Measurements from ENCODE around the gene NR1D1.

The NR1D1 gene

GRCh38 chr17:40060887-40061608 is 39.3 kb downstream of the NR1D1 start:
- ChIA-PET POLR2A (no interaction called here), CTCF (interaction anchor here (0.8 to 2.3 kb wide), 2 partner anchors 26 to 51 kb away, joined by 3 to 5 read pairs; no protein-coding TSS in a partner anchor)
- DNase-seq (ENCODE audit: extremely low spot score) = no peak
- no peak for TF ChIP-seq NFRKB (IDR thresholded peaks at IDR 0.05)
- TF ChIP-seq FOXA1 (IDR thresholded peaks at IDR 0.05) = no peak
- no peak for TF ChIP-seq CTBP1 (IDR thresholded peaks at IDR 0.05; ENCODE audit: borderline replicate concordance)
- no peak for TF ChIP-seq ZNF384 (IDR thresholded peaks at IDR 0.05)
- TF ChIP-seq SUZ12 (IDR thresholded peaks at IDR 0.05) = no peak
- TF ChIP-seq FOXK2 (IDR thresholded peaks at IDR 0.05) = no peak
- TF ChIP-seq FOXM1 (IDR thresholded peaks at IDR 0.05; ENCODE audit: borderline replicate concordance) = no peak
- TF ChIP-seq L3MBTL2 (conservative IDR thresholded peaks at IDR 0.05) = no peak
- no peak for TF ChIP-seq LEF1 (IDR thresholded peaks at IDR 0.05; ENCODE audit: borderline replicate concordance)

GRCh38 chr17:40059729-40060475 is 40.5 kb downstream of the NR1D1 start:
- POLR2A ChIA-PET = no interaction called here
- CTCF ChIA-PET = interaction anchor here (2.3 kb wide), 1 partner anchor 25 kb away, joined by 5 read pairs; no protein-coding TSS in a partner anchor
- TF ChIP-seq FOXM1 (IDR thresholded peaks at IDR 0.05; ENCODE audit: borderline replicate concordance) (no peak), PKNOX1 (IDR thresholded peaks at IDR 0.05) (no peak), CTBP1 (IDR thresholded peaks at IDR 0.05; ENCODE audit: borderline replicate concordance) (no peak), SP1 (IDR thresholded peaks at IDR 0.05) (no peak), TARDBP (IDR thresholded peaks at IDR 0.05) (no peak), SUZ12 (IDR thresholded peaks at IDR 0.05) (no peak), NFRKB (IDR thresholded peaks at IDR 0.05) (no peak), BHLHE40 (IDR thresholded peaks at IDR 0.05; ENCODE audit: borderline replicate concordance) (no peak), HDGF (IDR thresholded peaks at IDR 0.05; ENCODE audit: borderline replicate concordance) (no peak), ARNT (IDR thresholded peaks at IDR 0.05) (no peak), L3MBTL2 (conservative IDR thresholded peaks at IDR 0.05) (no peak), FOXA1 (IDR thresholded peaks at IDR 0.05) (no peak), ZNF384 (IDR thresholded peaks at IDR 0.05) (no peak)
- DNase-seq (ENCODE audit: extremely low spot score) = no peak

GRCh38 chr17:40058865-40059264 is 41.5 kb downstream of the NR1D1 start:
- DNase-seq (ENCODE audit: extremely low spot score) = no peak
- ChIA-PET POLR2A (no interaction called here), CTCF (interaction anchor here (0.6 to 2.3 kb wide), 2 partner anchors 23 to 32 kb away, joined by 5 read pairs; no protein-coding TSS in a partner anchor)
- TF ChIP-seq PKNOX1 (IDR thresholded peaks at IDR 0.05) (no peak), ARNT (IDR thresholded peaks at IDR 0.05) (no peak), FOXM1 (IDR thresholded peaks at IDR 0.05; ENCODE audit: borderline replicate concordance) (no peak), CTBP1 (IDR thresholded peaks at IDR 0.05; ENCODE audit: borderline replicate concordance) (no peak), ELF4 (IDR thresholded peaks at IDR 0.05) (no peak), FOXK2 (IDR thresholded peaks at IDR 0.05) (no peak), SP1 (IDR thresholded peaks at IDR 0.05) (no peak), NFRKB (IDR thresholded peaks at IDR 0.05) (no peak), SUZ12 (IDR thresholded peaks at IDR 0.05) (no peak), TARDBP (IDR thresholded peaks at IDR 0.05) (no peak), ZNF384 (IDR thresholded peaks at IDR 0.05) (no peak), HDGF (IDR thresholded peaks at IDR 0.05; ENCODE audit: borderline replicate concordance) (no peak), L3MBTL2 (conservative IDR thresholded peaks at IDR 0.05) (no peak), BHLHE40 (IDR thresholded peaks at IDR 0.05; ENCODE audit: borderline replicate concordance) (no peak), FOXA1 (IDR thresholded peaks at IDR 0.05) (no peak), LEF1 (IDR thresholded peaks at IDR 0.05; ENCODE audit: borderline replicate concordance) (no peak)

GRCh38 chr17:40058186-40058784 is 42.1 kb downstream of the NR1D1 start:
- DNase-seq (ENCODE audit: extremely low spot score) = no peak
- TF ChIP-seq ELF4 (IDR thresholded peaks at IDR 0.05) = no peak
- no peak for TF ChIP-seq FOXM1 (IDR thresholded peaks at IDR 0.05; ENCODE audit: borderline replicate concordance)
- no peak for TF ChIP-seq NFRKB (IDR thresholded peaks at IDR 0.05)
- TF ChIP-seq TARDBP (IDR thresholded peaks at IDR 0.05) = no peak
- no peak for TF ChIP-seq PKNOX1 (IDR thresholded peaks at IDR 0.05)
- TF ChIP-seq FOXK2 (IDR thresholded peaks at IDR 0.05) = no peak
- no peak for TF ChIP-seq L3MBTL2 (conservative IDR thresholded peaks at IDR 0.05)
- TF ChIP-seq LEF1 (IDR thresholded peaks at IDR 0.05; ENCODE audit: borderline replicate concordance) = no peak
- no peak for TF ChIP-seq SP1 (IDR thresholded peaks at IDR 0.05)
- TF ChIP-seq ARNT (IDR thresholded peaks at IDR 0.05) = no peak
- no peak for TF ChIP-seq ZNF384 (IDR thresholded peaks at IDR 0.05)
- TF ChIP-seq CTBP1 (IDR thresholded peaks at IDR 0.05; ENCODE audit: borderline replicate concordance) = no peak
- no peak for TF ChIP-seq FOXA1 (IDR thresholded peaks at IDR 0.05)
- no peak for TF ChIP-seq BHLHE40 (IDR thresholded peaks at IDR 0.05; ENCODE audit: borderline replicate concordance)
- TF ChIP-seq HDGF (IDR thresholded peaks at IDR 0.05; ENCODE audit: borderline replicate concordance) = no peak
- no peak for TF ChIP-seq SUZ12 (IDR thresholded peaks at IDR 0.05)
- POLR2A ChIA-PET = no interaction called here
- CTCF ChIA-PET = no interaction called here
